GM21737 (cell line): ENCODE measurements around the gene SPATA13.
A peak's percentile ranks its signal among the peaks of the same experiment; 100 is the strongest.
"Not testable (repeated sequence)": the region's sequence is repeated elsewhere in the genome, so short reads cannot be mapped to it uniquely, and the experiment has no call there.

Source experiments
- ATAC-seq: cut with Tn5 transposase; IDR thresholded peaks from one replicate; pipeline ENCODE4 v1.9.1; 2021; ENCODE audit warnings: mild to moderate bottlenecking, moderate library complexity; ENCODE audit not compliant: unreplicated experiment

SPATA13 gene

DNA sequence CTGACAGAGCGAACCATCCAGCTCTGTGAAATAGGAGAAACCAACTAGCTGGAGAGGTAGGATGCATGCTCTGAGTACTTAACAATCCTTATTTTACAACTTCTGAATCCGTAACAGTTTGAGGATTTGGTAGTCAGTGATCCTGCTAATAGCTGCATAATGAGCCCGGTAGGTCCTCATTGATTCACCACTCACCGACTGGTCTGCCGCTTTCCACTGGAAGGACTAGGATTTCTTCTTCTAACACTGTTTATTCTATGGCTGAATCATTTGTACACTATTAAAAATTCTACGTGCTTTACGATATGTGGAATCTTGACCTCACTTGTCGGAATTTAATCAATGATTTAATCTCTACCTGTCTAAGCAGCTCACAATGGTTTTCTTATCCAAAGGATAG, 33.9 kb downstream of the SPATA13 start:
- ATAC-seq = no peak

DNA sequence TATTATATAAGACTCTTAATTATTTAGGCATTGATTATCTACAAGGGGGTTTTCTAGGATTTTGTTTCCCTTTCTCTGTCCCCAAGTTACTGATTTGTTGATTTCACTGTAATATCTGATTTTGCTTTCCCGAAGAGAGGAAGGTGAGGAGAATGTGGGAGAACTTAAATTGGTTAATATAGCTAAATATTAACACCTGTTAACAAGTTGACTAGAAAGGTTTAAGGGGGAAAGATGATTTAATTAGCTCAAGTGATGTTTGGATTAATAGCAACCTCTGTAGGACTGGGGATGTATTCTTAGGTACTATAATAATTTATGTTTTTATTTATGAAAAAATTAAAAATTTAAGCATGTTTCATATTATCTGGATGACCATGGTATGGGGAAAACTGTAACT, 35.1 kb downstream of the SPATA13 start:
- no peak for ATAC-seq

DNA sequence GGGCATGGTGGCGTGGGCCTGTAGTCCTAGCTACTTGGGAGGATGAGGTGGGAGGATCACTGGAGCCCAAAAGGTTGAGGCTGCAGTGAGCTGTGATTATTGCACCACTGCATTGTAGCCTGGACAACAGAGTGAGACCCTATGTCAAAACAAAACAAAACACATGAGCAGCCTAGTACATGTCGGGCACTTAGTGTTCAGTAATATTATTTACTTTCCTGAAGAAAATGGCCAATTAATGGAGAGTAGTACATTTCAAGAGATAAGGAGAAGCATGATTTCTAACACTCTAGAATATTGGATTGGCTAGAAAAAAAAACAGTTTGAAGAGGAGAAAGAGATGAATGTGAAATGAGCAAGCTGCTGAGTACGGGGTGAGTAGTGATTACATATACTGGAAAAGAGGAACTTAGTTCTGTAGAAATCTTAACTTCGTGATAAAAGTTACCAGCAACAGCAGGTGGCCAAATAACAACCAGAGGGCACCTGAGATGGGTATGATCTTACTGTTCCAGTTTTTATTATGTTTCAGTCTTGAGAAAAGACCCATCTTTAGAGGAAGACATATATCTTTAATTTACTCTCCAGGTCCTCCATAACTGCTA, 36.2 kb downstream of the SPATA13 start:
- ATAC-seq = no peak

DNA sequence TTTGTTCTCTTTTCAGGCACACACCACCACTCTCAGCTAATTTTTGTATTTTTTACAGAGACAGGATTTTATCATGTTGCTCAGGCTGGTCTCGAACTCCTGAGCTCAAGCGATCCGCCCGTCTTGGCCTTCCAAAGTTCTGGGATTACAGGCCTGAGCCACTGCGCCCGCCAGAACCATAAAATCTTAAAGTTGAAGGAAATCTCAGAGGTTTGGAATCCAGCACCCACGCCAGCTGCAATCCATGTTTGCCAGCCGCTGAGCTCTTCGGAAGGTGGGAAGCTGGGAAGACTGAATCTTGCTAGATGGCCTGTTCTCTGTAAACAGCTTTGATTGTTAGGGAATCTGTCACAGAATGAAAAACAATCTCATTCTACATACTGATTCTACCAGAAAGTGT, 38.5 kb downstream of the SPATA13 start:
- ATAC-seq = no peak

DNA sequence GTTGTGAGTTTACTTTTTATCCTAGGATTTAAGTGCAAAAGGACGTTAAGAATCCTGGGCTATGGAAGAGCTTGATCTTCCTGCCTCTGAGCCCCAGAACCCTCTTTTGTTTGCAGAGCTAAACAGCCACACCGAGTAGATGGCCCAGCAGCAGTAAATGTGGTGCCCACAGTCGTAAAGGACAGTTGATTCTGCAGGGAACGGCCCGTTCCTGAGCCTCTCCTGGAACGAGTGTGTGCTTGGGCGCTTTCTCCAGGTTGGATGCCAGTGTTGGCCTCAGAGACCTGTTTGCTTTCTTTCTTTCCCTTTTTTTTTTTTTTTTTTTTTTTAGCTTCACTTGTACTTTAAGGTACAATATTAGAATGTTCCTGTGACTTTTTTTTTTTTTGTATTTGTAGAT, 41.7 kb downstream of the SPATA13 start:
- ATAC-seq = no peak

DNA sequence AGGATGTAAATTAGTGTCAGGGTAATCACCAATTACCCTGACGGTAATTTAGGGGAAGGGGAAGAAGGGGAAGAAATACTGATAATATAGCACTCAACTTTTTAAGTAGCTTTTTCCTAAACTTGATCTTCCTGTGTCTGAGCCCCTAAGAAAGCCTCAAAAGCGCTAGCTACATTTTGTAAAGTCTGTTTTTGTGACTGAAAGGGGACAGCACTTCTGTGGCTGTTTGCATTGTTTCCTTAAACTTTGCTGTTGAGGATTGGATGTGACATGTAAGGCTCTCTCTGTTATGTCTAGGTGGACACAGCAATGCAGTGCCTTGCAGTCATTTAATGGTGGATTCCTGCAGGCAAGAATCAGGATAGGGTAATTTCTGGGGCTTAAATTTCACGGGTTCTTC, 42.8 kb downstream of the SPATA13 start:
- no peak for ATAC-seq

DNA sequence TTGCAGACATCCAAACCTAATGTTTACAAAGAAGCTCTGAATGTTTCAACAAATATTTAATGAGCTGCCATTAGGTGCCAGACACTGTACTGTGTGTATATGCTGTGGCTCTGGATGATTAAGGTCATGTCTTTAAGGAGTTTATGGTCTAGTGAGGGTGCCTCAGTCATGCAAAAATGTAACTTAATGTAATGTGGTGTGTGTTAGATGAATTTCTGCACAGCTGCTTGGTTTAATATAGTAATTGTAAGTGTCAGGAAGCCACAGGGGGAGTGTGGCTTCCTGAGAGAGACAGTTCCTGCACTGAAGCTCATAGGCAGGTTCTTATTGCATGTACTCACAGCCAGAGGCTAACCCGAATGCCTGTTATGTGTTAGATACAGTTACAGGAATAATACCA, 43.3 kb downstream of the SPATA13 start:
- peak; percentile 89 for ATAC-seq

DNA sequence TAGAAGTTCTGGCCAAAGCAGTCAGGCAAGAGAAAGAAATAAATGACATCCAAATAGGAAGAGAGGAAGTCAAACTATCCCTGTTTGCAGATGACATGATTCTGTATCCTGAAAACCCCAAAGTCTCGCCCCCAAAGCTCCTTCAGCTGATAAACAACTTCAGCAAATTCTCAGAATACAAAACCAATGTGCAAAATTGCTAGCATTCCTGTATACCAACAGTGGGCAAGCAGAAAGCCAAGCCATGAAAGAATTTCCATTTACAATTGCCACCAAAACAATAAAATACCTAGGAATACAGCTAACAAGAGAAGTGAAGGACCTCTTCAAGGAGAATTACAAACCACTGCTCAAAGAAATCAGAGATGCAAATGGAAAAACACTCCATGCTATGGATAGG, 44.6 kb downstream of the SPATA13 start:
- ATAC-seq = not testable (repeated sequence)

DNA sequence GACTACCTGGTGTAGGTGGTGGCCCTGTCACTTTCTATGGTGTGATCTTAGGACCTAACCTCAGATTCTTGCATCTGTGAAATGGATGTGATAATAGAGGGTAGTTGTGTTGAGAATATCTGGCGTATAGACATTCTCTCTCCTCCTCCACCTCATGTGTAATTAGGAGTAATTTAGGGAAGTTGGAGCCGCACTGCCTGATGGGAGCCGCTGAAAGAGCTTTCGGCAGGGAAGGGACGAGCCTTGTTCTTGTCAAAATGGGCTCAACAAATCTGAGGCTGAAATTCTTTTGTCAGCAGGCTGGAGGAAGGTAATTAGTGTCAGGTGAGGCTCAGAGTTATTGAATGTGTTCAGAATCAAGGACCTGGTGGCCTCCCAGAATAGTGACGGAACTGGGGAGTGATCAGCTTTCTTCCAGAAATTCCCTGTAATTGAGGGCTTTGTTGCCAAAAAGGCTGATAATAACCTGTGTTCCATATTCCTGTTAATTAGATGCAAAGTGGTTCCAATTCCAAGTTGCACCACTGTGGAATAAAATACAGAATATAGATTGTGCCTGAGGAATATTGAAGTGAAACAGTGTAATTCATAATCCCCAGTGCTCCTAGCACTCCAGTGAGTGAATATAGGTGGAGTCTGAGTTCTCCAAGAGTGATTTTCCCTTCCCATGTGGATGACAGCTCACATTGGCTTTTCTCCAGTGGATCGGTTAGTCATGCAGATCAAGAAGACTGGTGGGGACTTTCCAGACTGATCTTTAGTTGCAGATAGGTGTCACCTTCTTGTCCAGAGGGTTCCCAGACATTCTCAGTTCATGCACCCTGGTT, 47.5 kb downstream of the SPATA13 start:
- ATAC-seq = no peak

DNA sequence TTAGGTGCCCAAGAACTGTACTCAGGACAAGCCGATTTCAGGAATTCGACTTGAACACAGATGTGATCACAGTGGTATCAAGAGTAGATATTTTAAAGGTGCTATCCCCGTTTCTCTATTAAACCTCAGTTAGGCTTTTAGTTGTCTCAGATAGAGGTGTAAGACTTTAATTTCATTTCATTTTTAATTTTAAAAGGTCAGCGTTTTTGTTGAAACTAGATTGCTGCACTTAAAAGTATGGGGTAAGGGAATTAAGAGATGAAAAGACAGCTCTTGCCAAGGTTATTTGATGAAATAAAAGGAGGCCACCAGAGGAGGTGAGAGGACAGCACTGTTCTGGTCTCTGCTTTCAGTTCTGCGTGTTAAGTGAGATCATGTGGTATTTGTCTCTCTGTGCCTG, 48.6 kb downstream of the SPATA13 start:
- no peak for ATAC-seq

DNA sequence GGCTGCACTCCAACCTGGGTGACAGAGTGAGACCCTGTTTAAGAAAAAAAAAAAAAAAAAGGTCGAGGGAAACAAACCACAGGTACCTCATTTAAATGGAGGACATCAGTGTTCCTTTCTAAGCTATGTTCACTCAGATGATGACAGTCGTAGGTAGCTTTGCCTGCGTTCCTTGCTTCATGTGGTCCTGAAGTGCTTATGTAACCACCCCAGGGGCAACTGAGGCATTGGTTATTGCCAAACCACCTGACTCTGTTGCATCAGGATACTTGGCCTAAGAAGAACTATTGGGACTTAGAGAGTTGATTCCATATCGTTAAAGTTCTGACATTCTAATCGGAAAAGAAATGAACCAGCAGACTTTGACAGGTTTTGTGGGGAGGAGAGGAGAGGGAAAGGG, 51.7 kb downstream of the SPATA13 start:
- no peak for ATAC-seq

DNA sequence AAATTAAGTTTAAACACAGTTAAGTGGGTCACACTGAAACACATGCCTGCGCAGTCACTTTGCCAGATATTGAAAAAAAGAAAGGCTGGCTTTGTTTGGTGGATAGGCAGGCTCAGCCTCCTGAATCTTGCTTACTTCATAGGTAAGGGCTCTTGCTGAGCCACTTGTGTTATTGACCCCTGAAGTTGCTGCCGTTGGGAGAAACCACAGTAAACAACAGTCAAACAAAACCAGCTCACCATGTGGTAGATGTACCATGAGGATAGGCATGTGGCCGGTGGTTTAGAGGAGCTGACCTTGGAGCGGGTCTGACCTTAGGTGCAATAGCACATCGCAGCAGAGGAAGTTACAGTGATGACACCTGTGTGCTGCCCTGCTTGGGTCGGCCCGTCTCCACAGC, 52.2 kb downstream of the SPATA13 start:
- no peak for ATAC-seq

DNA sequence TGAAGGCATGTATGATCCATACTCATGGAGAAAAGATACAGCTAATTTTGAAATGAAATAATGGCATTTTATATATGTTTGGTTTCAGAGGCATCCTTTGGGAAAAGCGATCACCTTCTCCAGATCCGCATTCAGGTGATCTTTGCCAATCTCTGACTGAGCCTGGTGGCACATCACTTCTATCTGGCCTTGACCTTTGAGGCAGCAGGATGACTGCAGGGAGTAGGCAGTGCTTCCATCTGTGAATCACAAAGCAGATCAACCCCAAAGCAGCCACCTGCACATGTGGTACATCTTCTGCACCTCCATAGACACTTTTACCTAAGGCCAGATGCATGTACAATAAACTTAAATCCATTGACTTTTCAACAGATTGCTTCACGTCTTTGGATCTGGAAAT, 53.4 kb downstream of the SPATA13 start:
- no peak for ATAC-seq

DNA sequence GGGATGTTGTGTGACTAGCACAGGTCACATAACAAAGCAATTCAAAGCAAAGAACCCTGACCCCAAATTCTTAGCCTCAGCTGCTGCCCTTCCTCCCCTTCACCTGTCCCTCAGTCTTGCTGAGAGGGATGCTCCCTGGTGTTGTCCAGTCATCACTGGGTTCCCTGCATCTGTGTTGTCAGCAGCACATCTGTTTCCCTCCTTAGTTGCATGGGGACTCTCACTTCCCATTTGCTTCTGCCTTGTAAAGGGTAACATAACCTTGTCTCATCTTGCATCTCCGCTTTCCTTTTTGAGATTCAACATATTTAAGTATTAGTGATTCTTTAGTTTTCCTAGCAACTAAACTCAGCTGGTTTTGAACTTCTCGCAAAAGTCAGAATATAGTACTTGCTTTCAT, 54.0 kb downstream of the SPATA13 start:
- ATAC-seq = no peak

DNA sequence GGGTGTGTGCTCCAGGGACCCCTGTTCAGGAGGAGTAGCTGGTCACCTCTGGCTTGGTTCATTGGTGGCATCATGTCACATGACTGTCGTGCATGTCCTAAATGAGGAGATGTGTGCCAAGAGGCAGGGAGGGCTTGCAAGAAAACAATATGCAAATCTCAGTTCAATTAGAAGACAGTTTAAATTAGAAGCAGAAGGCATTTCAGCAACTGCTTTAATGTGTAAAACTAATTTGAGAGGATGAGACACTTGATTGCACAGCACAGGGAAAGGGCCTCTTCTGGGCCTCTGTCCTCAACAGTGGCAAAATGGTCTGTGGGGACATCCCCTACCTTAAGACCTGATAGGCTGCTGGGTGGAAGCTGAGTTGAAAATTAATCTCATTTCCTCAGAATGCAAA, 54.6 kb downstream of the SPATA13 start:
- ATAC-seq = peak; percentile 62

DNA sequence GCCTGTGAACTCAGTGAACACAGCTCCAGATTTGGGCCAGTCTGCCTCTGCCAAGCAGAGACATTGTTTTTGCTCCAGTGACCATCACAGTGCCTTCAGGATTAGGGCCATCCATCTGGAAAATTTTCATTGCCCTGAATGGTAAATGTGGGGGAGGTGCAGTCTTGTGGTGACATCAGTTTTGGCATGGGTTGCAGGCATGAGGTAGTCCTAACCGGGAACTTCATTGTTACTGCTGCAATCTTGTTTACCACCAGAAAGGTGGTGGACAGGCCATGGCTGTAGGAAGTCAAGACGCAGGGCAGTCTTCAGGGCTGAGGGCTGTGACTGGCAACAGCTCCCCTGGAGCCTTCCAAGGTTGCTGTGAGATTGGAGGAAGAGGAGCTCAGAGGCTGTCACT, 55.2 kb downstream of the SPATA13 start:
- no peak for ATAC-seq

DNA sequence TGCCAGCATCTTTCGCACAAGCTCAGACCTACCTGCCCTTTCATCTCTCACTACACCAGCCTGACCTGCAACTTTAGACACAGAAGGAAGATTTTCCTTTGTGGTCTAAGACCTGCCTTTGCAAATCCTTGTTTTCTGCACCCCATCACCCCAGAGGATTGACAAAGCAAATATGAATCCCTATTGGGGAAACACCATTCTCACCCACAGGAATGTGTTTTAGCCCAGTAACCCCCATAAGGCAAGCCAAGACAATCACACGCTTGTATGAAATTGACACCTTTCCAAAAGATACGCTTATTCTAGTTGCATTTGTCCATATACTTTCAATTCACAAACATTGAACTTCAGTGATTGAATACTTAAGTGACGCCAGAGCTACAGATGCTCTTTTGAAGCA, 55.7 kb downstream of the SPATA13 start:
- no peak for ATAC-seq

DNA sequence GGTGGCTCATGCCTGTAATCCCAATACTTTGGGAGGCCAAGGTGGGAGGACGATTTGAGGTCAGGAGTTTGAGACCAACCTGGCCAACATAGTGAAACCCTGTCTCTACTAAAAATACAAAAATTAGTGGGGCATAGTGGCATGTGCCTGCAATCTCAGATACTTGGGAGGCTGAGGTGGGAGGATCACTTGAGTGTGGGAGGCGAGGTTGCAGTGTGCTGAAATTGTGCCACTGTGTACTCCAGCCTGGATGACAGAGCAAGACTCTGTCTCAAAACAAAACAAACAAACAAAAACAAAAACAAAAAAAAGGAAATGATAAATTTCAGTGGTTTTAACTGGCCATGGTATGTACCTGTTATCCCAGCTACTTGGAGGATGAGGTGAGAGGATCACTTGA, 56.3 kb downstream of the SPATA13 start:
- not testable (repeated sequence) for ATAC-seq

DNA sequence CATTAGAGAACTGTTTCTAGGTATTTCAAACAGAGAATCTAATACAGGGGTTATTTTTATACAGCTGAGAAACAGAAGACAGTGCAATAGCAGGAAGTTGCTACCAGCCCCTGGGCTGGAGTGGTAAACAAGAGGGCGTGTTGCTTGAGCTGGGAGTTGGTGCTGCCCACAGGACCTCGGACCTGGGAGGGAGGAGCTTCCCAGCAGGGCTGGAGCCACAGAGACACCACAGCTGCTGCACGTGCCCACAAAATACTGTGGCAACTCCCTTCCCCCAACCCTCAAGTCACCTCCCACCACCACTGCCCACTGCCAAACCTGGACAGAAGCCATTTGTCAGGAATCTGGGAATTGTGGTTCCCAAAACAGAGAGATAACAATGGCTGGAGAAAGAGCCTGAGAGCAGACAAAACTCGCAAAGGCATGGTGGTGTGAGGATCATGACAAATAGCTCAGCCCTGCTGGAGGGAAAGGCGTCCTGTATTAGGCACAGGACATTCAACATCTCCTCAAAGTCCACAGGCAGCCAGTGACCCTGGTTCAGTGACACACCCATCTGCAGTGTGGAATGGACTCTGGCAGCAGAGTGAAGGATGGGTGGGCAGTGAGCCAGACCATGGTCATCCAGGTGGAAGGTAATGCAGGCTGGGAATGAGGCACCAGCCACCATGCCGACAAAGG, 57.2 kb downstream of the SPATA13 start:
- peak; percentile 37 for ATAC-seq

DNA sequence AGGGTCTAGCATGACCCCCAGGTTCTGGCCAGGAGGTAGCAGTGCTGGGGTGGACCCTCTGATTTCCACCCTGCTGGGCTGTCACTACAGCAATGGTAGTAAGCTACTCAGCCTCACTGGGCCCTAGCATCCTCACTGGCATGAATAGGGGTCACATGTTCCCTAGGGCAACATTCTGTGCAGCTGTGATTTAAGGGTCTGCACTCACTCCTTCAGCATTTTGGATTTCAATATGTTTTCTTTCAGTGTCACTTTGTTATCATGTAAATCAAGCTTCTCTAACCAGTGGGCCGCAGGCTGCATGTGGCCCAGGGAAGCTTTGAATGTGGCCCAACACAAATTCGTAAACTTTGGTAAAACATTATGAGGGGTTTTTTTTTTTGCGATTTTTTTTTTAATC, 57.8 kb downstream of the SPATA13 start:
- no peak for ATAC-seq

DNA sequence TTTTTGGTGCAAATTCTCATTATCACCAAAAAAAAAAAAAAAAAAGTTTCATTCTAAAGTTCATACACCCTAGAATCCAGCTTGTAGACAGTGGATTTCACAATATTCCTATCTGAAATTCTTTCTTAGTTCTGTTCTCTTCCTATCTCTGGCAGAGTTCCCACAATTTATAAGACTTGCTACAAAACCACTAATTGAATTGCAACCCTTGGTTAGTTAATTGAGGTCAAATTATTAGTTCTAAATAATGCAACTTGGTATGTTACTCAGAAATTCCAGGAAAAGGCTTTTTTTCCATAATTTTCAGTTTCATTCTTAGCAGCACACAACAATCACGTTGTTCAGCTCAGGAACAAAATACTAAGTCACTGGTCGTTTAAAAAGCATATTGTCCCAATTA, 58.5 kb downstream of the SPATA13 start:
- ATAC-seq = no peak

DNA sequence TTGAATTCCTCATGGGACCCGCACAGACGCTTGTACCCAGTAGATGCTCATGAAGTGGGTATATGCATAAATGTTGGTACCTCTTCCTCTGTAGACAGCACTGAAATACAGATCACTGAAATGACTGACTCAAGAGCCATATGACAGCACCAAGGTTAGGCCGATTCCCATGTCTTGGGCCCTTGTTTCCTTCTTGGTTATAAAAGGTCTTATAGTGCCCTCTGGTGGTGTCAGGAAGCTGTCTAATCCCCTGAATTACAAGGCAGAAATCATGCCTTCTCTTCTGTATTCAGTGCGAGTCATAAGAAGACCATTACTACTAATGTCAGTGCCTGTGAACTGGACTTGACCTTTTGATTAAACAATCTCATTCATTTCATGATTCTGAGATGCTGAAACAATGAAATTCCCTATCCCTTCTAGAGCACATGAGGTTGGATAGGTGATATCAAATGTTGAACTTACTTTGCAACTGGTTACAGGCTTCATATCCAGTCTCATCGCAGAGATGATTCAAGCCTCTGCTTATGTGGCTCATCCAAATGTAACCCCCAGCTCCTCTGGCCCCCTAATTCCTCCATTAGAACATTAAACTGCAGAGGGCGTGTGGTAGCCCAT, 59.7 kb downstream of the SPATA13 start:
- ATAC-seq = no peak
